Ecto neural progenitor cell (in vitro differentiated cells): ENCODE measurements around the gene ASB2.
A peak's percentile ranks its signal among the peaks of the same experiment; 100 is the strongest.

Experiments
- DNase-seq: peaks from one replicate; pipeline ENCODE4 v3.0.0-alpha.2; 2018; ENCODE audit warnings: low spot score

ASB2 gene

GRCh38 chr14:93902619-93903307 is 73.6 kb downstream of the ASB2 start:
- no peak for DNase-seq

- no peak for DNase-seq
Observed at GRCh38 chr14:93901813-93902212, 74.6 kb downstream of the ASB2 start.

- no peak for DNase-seq
Observed at GRCh38 chr14:93898731-93899130, 77.6 kb downstream of the ASB2 start.

- DNase-seq, result no peak
Observed at GRCh38 chr14:93898081-93898611, 78.2 kb downstream of the ASB2 start.

- no peak for DNase-seq
Observed at GRCh38 chr14:93897476-93897845, 78.9 kb downstream of the ASB2 start.

GRCh38 chr14:93895023-93895604 is 81.3 kb downstream of the ASB2 start:
- peak; percentile 60 for DNase-seq

GRCh38 chr14:93893661-93894261 is 82.6 kb downstream of the ASB2 start:
- peak; percentile 74 for DNase-seq

GRCh38 chr14:93892923-93893558 is 83.3 kb downstream of the ASB2 start:
- peak; percentile 91 for DNase-seq

- DNase-seq, result no peak
Observed at GRCh38 chr14:93892505-93892839, 83.9 kb downstream of the ASB2 start.

GRCh38 chr14:93891756-93892504 is 84.4 kb downstream of the ASB2 start:
- DNase-seq, result no peak

GRCh38 chr14:93889739-93890483 is 86.5 kb downstream of the ASB2 start:
- no peak for DNase-seq

GRCh38 chr14:93888995-93889394 is 87.4 kb downstream of the ASB2 start:
- DNase-seq, result no peak

GRCh38 chr14:93884950-93885349 is 91.4 kb downstream of the ASB2 start:
- no peak for DNase-seq
